SH-SY5Y (cell line): ENCODE results near the gene RFK.

Experiments used
- GATA2 ChIP-seq: IDR thresholded peaks from 2 replicates; pipeline ENCODE4 v1.6.1; 2011; ENCODE audit warnings: mild to moderate bottlenecking, low read depth, low read length
- GATA3 ChIP-seq: IDR thresholded peaks from 2 replicates; pipeline ENCODE4 v1.6.1; 2011; ENCODE audit warnings: low read depth, mild to moderate bottlenecking, low read length, moderate library complexity

GRCh38 chr9:76412638-76413037, 18.4 kb upstream of the RFK start:
- TF ChIP-seq GATA3 (no peak), GATA2 (no peak)
